Measurements from ENCODE around the gene CA4.

DNA sequence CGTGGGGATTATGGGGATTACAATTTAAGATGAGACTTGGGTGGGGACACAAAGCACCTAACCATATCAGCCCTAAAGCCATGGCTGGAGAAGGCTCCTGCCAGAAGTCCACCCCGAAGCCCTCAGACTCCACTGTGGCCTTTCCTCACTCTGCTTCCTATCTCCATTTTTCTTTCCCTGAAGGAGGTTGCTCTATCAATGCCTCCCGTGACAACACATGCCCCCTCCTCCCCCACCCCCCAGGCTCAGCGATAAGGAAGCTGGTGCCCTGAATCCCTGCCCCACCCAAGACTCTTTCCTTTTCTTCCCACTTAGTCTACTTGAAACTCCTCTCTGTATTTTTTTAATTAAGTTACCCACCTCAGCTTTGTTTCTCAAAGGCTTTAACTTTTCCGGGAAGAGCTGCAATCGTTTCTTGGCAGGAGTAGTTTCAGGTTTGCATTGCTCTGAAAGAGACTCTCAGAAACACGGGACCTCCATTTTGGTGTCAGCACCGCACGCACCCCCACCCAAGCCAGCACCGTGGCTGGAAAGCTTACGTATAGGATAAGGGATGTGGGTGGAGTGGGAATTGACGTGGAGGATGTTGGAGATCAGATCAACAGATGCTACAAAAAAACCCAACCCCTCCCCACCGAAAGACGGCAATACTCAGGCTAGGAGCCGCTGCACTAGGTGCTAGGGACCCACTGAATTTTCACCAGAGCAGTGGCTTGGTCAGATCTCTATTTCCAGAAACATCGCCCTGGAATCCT is 15.2 kb upstream of the CA4 start:
- TF ChIP-seq USF2 (CRISPR knock-in tag; IDR thresholded peaks at IDR 0.05), result no peak
- TF ChIP-seq CBFB (CRISPR knock-in tag; IDR thresholded peaks at IDR 0.05), result no peak
- TF ChIP-seq FUS (optimal IDR thresholded peaks at IDR 0.05; ENCODE audit: low read depth, low read length), result no peak
- no peak for TF ChIP-seq GABPA (tag; conservative IDR thresholded peaks at IDR 0.05; ENCODE audit: low read depth)
- TF ChIP-seq, protein P1, sequence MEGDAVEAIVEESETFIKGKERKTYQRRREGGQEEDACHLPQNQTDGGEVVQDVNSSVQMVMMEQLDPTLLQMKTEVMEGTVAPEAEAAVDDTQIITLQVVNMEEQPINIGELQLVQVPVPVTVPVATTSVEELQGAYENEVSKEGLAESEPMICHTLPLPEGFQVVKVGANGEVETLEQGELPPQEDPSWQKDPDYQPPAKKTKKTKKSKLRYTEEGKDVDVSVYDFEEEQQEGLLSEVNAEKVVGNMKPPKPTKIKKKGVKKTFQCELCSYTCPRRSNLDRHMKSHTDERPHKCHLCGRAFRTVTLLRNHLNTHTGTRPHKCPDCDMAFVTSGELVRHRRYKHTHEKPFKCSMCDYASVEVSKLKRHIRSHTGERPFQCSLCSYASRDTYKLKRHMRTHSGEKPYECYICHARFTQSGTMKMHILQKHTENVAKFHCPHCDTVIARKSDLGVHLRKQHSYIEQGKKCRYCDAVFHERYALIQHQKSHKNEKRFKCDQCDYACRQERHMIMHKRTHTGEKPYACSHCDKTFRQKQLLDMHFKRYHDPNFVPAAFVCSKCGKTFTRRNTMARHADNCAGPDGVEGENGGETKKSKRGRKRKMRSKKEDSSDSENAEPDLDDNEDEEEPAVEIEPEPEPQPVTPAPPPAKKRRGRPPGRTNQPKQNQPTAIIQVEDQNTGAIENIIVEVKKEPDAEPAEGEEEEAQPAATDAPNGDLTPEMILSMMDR (IDR thresholded peaks at IDR 0.05 in 2 of 3, conservative IDR thresholded peaks at IDR 0.05 in 1 of 3; ENCODE audit: insufficient read depth in 2 of 3, low read depth in 1 of 3, low read length in 3 of 3), result no peak
- no peak for TF ChIP-seq HNRNPLL (IDR thresholded peaks at IDR 0.05; ENCODE audit: low read depth, low read length, poor library complexity, severe bottlenecking)
- no peak for TF ChIP-seq JUND (IDR thresholded peaks at IDR 0.05; ENCODE audit: borderline replicate concordance, low read depth, low read length)
- no peak for TF ChIP-seq JUND (tag; IDR thresholded peaks at IDR 0.05; ENCODE audit: borderline replicate concordance, low read depth, low read length)
- no peak for TF ChIP-seq ZBTB8A (IDR thresholded peaks at IDR 0.05; ENCODE audit: partially characterized antibody)
- no peak for TF ChIP-seq TEAD4 (IDR thresholded peaks at IDR 0.05; ENCODE audit: low read length)
- TF ChIP-seq TEAD4 (CRISPR knock-in tag; IDR thresholded peaks at IDR 0.05; ENCODE audit: borderline replicate concordance), result no peak
- TF ChIP-seq BRCA1 (IDR thresholded peaks at IDR 0.05), result no peak
- no peak for TF ChIP-seq BRCA1 (CRISPR knock-in tag; IDR thresholded peaks at IDR 0.05)
- no peak for TF ChIP-seq JUNB (CRISPR knock-in tag; conservative IDR thresholded peaks at IDR 0.05)
- TF ChIP-seq EHMT2 (IDR thresholded peaks at IDR 0.05), result no peak
- TF ChIP-seq PKNOX1 (IDR thresholded peaks at IDR 0.05), result no peak
- TF ChIP-seq NBN (IDR thresholded peaks at IDR 0.05; ENCODE audit: low read depth), result no peak
